Measurements from ENCODE around the gene PRKN. TPM values are rescaled to one million over a fixed set of nuclear protein-coding genes. Genes with fewer than 3 reads are reported as not detected.

The PRKN gene
- total RNA-seq, 1 experiment from 2014 or later = 0.46 TPM

GRCh38 chr6:161847628-161848027, 879.9 kb downstream of the PRKN start:
- Histone ChIP-seq H3K36me3 (ENCODE audit: control insufficient read depth, insufficient read depth, low read length) (no peaks in the 10 kb centered on the region), H3K4me3 (ENCODE audit: low read depth in 2 of 2, low read length in 2 of 2) (no peak overlapping the region), H3K9me3 (ENCODE audit: control insufficient read depth, insufficient read depth, low read depth, low read length) (no peaks in the 10 kb centered on the region), H3K27ac (ENCODE audit: low read length) (no peak overlapping the region), H3K4me1 (ENCODE audit: control insufficient read depth, insufficient read depth, low read length) (no peaks in the 10 kb centered on the region), H3K27me3 (ENCODE audit: control insufficient read depth, insufficient read depth, low read length) (no peaks in the 10 kb centered on the region)
- in situ Hi-C loops (cut with HindIII; ENCODE audit: low pct_unique_long_range_greater_than_20kb, low sequenced_read_pairs) (no loop called here), intact Hi-C loops (cut with micrococcal nuclease; ENCODE audit: unreplicated experiment) (no loop called here)
- TF ChIP-seq POLR2AphosphoS5 (IDR thresholded peaks at IDR 0.05; ENCODE audit: low read depth, low read length) = no peak
- no peak for TF ChIP-seq CTCF (IDR thresholded peaks at IDR 0.05)
- TF ChIP-seq TCF7L2 (IDR thresholded peaks at IDR 0.05; ENCODE audit: low read depth, low read length) = no peak
- no peak for TF ChIP-seq REST (IDR thresholded peaks at IDR 0.05; ENCODE audit: insufficient read depth in 1 of 2, low read depth in 2 of 2, low read length in 1 of 2)
- no peak for TF ChIP-seq SIN3A (IDR thresholded peaks at IDR 0.05; ENCODE audit: borderline replicate concordance, insufficient read depth, low read depth, low read length)
- POLR2A ChIA-PET = no interaction called here
- no peak for ATAC-seq
- no TSS peak for BruUV-seq (replicated peaks)
- CTCF ChIA-PET = no interaction called here
- no peak for DNase-seq (ENCODE audit: low read depth, low spot score)

- Histone ChIP-seq H3K9me3 (ENCODE audit: control insufficient read depth, insufficient read depth, low read depth, low read length) (no peaks in the 10 kb centered on the region), H3K4me3 (ENCODE audit: low read depth in 2 of 2, low read length in 2 of 2) (no peak overlapping the region), H3K36me3 (ENCODE audit: control insufficient read depth, insufficient read depth, low read length) (no peaks in the 10 kb centered on the region), H3K27me3 (ENCODE audit: control insufficient read depth, insufficient read depth, low read length) (no peaks in the 10 kb centered on the region), H3K4me1 (ENCODE audit: control insufficient read depth, insufficient read depth, low read length) (no peaks in the 10 kb centered on the region), H3K27ac (ENCODE audit: low read length) (no peak overlapping the region)
- ATAC-seq = no peak
- BruUV-seq (replicated peaks) = no TSS peak
- intact Hi-C loops (cut with micrococcal nuclease; ENCODE audit: unreplicated experiment) = no loop called here
- CTCF ChIA-PET = no interaction called here
- POLR2A ChIA-PET = no interaction called here
- in situ Hi-C loops (cut with HindIII; ENCODE audit: low pct_unique_long_range_greater_than_20kb, low sequenced_read_pairs) = no loop called here
- no peak for DNase-seq (ENCODE audit: low read depth, low spot score)
- no peak for TF ChIP-seq POLR2AphosphoS5 (IDR thresholded peaks at IDR 0.05; ENCODE audit: low read depth, low read length)
- no peak for TF ChIP-seq CTCF (IDR thresholded peaks at IDR 0.05)
- TF ChIP-seq SIN3A (IDR thresholded peaks at IDR 0.05; ENCODE audit: borderline replicate concordance, insufficient read depth, low read depth, low read length) = no peak
- no peak for TF ChIP-seq TCF7L2 (IDR thresholded peaks at IDR 0.05; ENCODE audit: low read depth, low read length)
- TF ChIP-seq REST (IDR thresholded peaks at IDR 0.05; ENCODE audit: insufficient read depth in 1 of 2, low read depth in 2 of 2, low read length in 1 of 2) = no peak
These were observed 882.8 kb downstream of the PRKN start for GRCh38 chr6:161844804-161845203.
